ENCODE data around the gene TUBB4A. TPM values are rescaled to one million over a fixed set of nuclear protein-coding genes. Genes with fewer than 3 reads are reported as not detected.

Gene TUBB4A
- total and polyA plus RNA-seq, 9 of the 15 experiments (the other 6 are each of a cell fraction or from before 2014, with no cell fraction given) = 0.14 to 7.0 (median 0.75) TPM

DNA sequence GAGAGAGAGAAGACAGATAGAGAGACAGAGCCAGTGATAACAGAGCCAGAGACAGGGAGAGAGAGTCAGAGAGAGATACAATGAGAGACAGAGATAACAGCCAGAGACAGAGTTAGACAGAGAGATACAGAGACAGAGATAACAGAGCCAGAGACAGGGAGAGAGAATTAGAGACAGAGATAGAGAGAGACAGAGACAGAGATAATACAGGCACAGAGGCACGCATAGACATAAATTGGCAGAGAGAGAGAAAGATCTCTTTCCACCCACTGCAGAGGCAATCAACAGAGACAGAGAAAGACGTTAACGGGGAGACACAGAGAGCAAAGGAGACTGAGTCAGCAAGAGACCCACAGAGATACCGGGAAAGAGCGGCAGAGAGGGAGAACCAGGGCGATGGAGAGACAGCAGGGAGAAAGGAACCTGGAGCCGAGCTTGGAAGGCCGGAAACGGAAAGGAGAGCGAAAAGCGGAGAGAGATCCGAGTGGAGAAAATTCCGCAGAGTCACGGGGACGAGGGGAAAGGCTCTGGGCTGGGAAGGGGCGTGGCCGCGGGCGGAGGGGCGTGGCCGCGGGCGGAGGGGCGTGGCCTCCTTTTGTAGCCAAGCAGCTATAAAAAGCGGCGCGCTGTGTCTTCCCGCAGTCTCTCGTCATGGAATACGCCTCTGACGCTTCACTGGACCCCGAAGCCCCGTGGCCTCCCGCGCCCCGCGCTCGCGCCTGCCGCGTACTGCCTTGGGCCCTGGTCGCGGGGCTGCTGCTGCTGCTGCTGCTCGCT is 28.5 kb upstream of the TUBB4A start, which contains the start of gene TNFSF9 (continued):
- TF ChIP-seq KDM1A (IDR thresholded peaks at IDR 0.05) (peak; percentile 86 to 88; a peak in 3 of 4 replicates), CAMTA2 (CRISPR knock-in tag; conservative IDR thresholded peaks at IDR 0.05) (0 out of 2 replicates have a peak, but pooled peaks have one; percentile 25), FOXA3 (CRISPR knock-in tag; conservative IDR thresholded peaks at IDR 0.05 in 1 of 2, IDR thresholded peaks at IDR 0.05 in 1 of 2) (0 out of 4 replicates have a peak, but pooled peaks of 1 of the 2 experiments have one; percentile 27), SRSF1 (IDR thresholded peaks at IDR 0.05; ENCODE audit: low read depth, low read length) (no peak), NCOA1 (IDR thresholded peaks at IDR 0.05; ENCODE audit: low read depth) (peak; percentile 64), FOXM1 (IDR thresholded peaks at IDR 0.05; ENCODE audit: low read depth) (no peak), FOXM1 (CRISPR knock-in tag; IDR thresholded peaks at IDR 0.05; ENCODE audit: low read depth) (no peak), NFIX (CRISPR knock-in tag; IDR thresholded peaks at IDR 0.05; ENCODE audit: low read depth) (no peak), HNRNPL (IDR thresholded peaks at IDR 0.05; ENCODE audit: low read depth, low read length) (0 out of 2 replicates have a peak, but pooled peaks have one; percentile 64), POLR3G (IDR thresholded peaks at IDR 0.05; ENCODE audit: extremely low read depth, insufficient read length, insufficient replicate concordance) (no peak), WHSC1 (IDR thresholded peaks at IDR 0.05; ENCODE audit: low read length) (no peak), CBX2 (IDR thresholded peaks at IDR 0.05; ENCODE audit: insufficient read depth, low read length, poor library complexity, severe bottlenecking) (no peak), KAT8 (IDR thresholded peaks at IDR 0.05; ENCODE audit: low read depth) (no peak), E2F3 (CRISPR knock-in tag; IDR thresholded peaks at IDR 0.05) (no peak), CHD4 (IDR thresholded peaks at IDR 0.05; ENCODE audit: insufficient read depth, insufficient replicate concordance, low read depth, low read length, poor library complexity, severe bottlenecking) (no peak)
- TF ChIP-seq, protein P1, sequence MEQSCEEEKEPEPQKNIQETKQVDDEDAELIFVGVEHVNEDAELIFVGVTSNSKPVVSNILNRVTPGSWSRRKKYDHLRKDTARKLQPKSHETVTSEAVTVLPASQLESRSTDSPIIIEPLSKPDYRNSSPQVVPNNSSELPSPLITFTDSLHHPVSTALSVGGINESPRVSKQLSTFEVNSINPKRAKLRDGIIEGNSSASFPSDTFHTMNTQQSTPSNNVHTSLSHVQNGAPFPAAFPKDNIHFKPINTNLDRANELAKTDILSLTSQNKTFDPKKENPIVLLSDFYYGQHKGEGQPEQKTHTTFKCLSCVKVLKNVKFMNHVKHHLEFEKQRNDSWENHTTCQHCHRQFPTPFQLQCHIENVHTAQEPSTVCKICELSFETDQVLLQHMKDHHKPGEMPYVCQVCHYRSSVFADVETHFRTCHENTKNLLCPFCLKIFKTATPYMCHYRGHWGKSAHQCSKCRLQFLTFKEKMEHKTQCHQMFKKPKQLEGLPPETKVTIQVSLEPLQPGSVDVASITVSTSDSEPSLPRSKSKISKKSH (CRISPR knock-in tag; IDR thresholded peaks at IDR 0.05) = no peak
- TF ChIP-seq, protein P2, sequence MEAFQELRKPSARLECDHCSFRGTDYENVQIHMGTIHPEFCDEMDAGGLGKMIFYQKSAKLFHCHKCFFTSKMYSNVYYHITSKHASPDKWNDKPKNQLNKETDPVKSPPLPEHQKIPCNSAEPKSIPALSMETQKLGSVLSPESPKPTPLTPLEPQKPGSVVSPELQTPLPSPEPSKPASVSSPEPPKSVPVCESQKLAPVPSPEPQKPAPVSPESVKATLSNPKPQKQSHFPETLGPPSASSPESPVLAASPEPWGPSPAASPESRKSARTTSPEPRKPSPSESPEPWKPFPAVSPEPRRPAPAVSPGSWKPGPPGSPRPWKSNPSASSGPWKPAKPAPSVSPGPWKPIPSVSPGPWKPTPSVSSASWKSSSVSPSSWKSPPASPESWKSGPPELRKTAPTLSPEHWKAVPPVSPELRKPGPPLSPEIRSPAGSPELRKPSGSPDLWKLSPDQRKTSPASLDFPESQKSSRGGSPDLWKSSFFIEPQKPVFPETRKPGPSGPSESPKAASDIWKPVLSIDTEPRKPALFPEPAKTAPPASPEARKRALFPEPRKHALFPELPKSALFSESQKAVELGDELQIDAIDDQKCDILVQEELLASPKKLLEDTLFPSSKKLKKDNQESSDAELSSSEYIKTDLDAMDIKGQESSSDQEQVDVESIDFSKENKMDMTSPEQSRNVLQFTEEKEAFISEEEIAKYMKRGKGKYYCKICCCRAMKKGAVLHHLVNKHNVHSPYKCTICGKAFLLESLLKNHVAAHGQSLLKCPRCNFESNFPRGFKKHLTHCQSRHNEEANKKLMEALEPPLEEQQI (IDR thresholded peaks at IDR 0.05) = no peak
- TF ChIP-seq, protein P3, sequence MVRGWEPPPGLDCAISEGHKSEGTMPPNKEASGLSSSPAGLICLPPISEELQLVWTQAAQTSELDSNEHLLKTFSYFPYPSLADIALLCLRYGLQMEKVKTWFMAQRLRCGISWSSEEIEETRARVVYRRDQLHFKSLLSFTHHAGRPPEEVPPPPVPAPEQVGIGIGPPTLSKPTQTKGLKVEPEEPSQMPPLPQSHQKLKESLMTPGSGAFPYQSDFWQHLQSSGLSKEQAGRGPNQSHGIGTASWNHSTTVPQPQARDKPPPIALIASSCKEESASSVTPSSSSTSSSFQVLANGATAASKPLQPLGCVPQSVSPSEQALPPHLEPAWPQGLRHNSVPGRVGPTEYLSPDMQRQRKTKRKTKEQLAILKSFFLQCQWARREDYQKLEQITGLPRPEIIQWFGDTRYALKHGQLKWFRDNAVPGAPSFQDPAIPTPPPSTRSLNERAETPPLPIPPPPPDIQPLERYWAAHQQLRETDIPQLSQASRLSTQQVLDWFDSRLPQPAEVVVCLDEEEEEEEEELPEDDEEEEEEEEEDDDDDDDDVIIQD (CRISPR knock-in tag; IDR thresholded peaks at IDR 0.05) = no peak
- TF ChIP-seq, protein P4, sequence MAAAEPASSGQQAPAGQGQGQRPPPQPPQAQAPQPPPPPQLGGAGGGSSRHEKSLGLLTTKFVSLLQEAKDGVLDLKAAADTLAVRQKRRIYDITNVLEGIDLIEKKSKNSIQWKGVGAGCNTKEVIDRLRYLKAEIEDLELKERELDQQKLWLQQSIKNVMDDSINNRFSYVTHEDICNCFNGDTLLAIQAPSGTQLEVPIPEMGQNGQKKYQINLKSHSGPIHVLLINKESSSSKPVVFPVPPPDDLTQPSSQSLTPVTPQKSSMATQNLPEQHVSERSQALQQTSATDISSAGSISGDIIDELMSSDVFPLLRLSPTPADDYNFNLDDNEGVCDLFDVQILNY (CRISPR knock-in tag; IDR thresholded peaks at IDR 0.05) = peak; percentile 80; the same call in 1 of the 2 replicates
